CD4-positive, alpha-beta T cell treated with Interleukin-21 for 1 hour (primary cell): Measurements from ENCODE around the gene RNASE3.
"Not testable (repeated sequence)": the region's sequence is repeated elsewhere in the genome, so short reads cannot be mapped to it uniquely, and the experiment has no call there.

Experiments
- DNase-seq: peaks from one replicate; pipeline ENCODE4 v3.0.0-alpha.2; 2020

RNASE3 gene

GRCh38 chr14:20891126-20891825 is at the start of gene RNASE3:
Gene RNASE3, plus strand, starts transcription at chr14:20891385. Its CDS starts 302 bp downstream, at chr14:20891687.
- DNase-seq, result not testable (repeated sequence)

GRCh38 chr14:20846560-20846959 is 44.6 kb upstream of the RNASE3 start:
- DNase-seq, result no peak

GRCh38 chr14:20848316-20848954 is 42.8 kb upstream of the RNASE3 start:
- DNase-seq, result no peak

- DNase-seq, result no peak
Observed at GRCh38 chr14:20848955-20849570, 42.1 kb upstream of the RNASE3 start.

GRCh38 chr14:20853042-20853441 is 38.1 kb upstream of the RNASE3 start:
- DNase-seq, result no peak

GRCh38 chr14:20855652-20856291 is 35.4 kb upstream of the RNASE3 start:
- DNase-seq, result peak; percentile 66

GRCh38 chr14:20857207-20857606 is 34.0 kb upstream of the RNASE3 start:
- DNase-seq, result no peak

- DNase-seq, result peak; percentile 67
Observed at GRCh38 chr14:20857630-20858261, 33.4 kb upstream of the RNASE3 start.

GRCh38 chr14:20866194-20866593 is 25.0 kb upstream of the RNASE3 start:
- DNase-seq, result no peak

GRCh38 chr14:20866963-20867362 is 24.2 kb upstream of the RNASE3 start:
- no peak for DNase-seq

- DNase-seq, result peak; percentile 72
Observed at GRCh38 chr14:20873370-20874177, 17.6 kb upstream of the RNASE3 start.

- DNase-seq, result no peak
Observed at GRCh38 chr14:20877016-20877415, 14.2 kb upstream of the RNASE3 start.

- DNase-seq, result no peak
Observed at GRCh38 chr14:20878695-20879094, 12.5 kb upstream of the RNASE3 start.

GRCh38 chr14:20881229-20881628 is 10.0 kb upstream of the RNASE3 start:
- DNase-seq, result not testable (repeated sequence)

- not testable (repeated sequence) for DNase-seq
Observed at GRCh38 chr14:20882787-20883186, 8.4 kb upstream of the RNASE3 start.

GRCh38 chr14:20888411-20888810 is 2.8 kb upstream of the RNASE3 start:
- DNase-seq, result not testable (repeated sequence)

GRCh38 chr14:20895322-20895721 is 4.1 kb downstream of the RNASE3 start:
- not testable (repeated sequence) for DNase-seq

GRCh38 chr14:20904393-20905029 is 13.3 kb downstream of the RNASE3 start:
- no peak for DNase-seq

GRCh38 chr14:20905676-20906075 is 14.5 kb downstream of the RNASE3 start:
- DNase-seq, result no peak

- no peak for DNase-seq
Observed at GRCh38 chr14:20907214-20907613, 16.0 kb downstream of the RNASE3 start.

- not testable (repeated sequence) for DNase-seq
Observed at GRCh38 chr14:20910822-20911221, 19.6 kb downstream of the RNASE3 start.
